Epidermal melanocyte (primary cell): ENCODE results near the gene SFTPA2.
"Not testable (repeated sequence)": the region's sequence is repeated elsewhere in the genome, so short reads cannot be mapped to it uniquely, and the experiment has no call there.

Experiments
- DNase-seq: peaks from one replicate; pipeline ENCODE4 v3.0.0; 2011; ENCODE audit warnings: low spot score; ENCODE audit not compliant: insufficient read length

Gene SFTPA2

GRCh38 chr10:79559726-79560125 lies 481 bp downstream of the SFTPA2 start:
- DNase-seq = no peak

GRCh38 chr10:79556961-79557360 lies 3.2 kb downstream of the SFTPA2 start:
- not testable (repeated sequence) for DNase-seq

GRCh38 chr10:79555354-79556309 lies 4.6 kb downstream of the SFTPA2 start:
- no peak for DNase-seq

GRCh38 chr10:79552143-79552542 lies 8.1 kb downstream of the SFTPA2 start:
- DNase-seq = no peak

- DNase-seq = no peak
Measured at GRCh38 chr10:79547973-79548372, 12.2 kb downstream of the SFTPA2 start.

GRCh38 chr10:79547128-79547527 lies 13.1 kb downstream of the SFTPA2 start:
- not testable (repeated sequence) for DNase-seq

- not testable (repeated sequence) for DNase-seq
Measured at GRCh38 chr10:79544926-79545659, 15.1 kb downstream of the SFTPA2 start.

GRCh38 chr10:79544408-79544807 lies 15.8 kb downstream of the SFTPA2 start:
- not testable (repeated sequence) for DNase-seq

GRCh38 chr10:79542626-79543025 lies 17.6 kb downstream of the SFTPA2 start:
- no peak for DNase-seq

GRCh38 chr10:79540930-79541329 lies 19.3 kb downstream of the SFTPA2 start:
- DNase-seq = not testable (repeated sequence)

- DNase-seq = not testable (repeated sequence)
Measured at GRCh38 chr10:79538311-79538710, 21.9 kb downstream of the SFTPA2 start.

GRCh38 chr10:79533903-79534175 lies 26.4 kb downstream of the SFTPA2 start:
- not testable (repeated sequence) for DNase-seq

GRCh38 chr10:79533142-79533902 lies 26.9 kb downstream of the SFTPA2 start:
- DNase-seq = not testable (repeated sequence)

GRCh38 chr10:79528261-79528660 lies 31.9 kb downstream of the SFTPA2 start:
- DNase-seq = not testable (repeated sequence)

GRCh38 chr10:79525049-79525710 lies 35.0 kb downstream of the SFTPA2 start:
- DNase-seq = not testable (repeated sequence)

GRCh38 chr10:79523157-79523853 lies 36.9 kb downstream of the SFTPA2 start:
- not testable (repeated sequence) for DNase-seq

GRCh38 chr10:79522464-79522863 lies 37.7 kb downstream of the SFTPA2 start:
- DNase-seq = not testable (repeated sequence)

- DNase-seq = not testable (repeated sequence)
Measured at GRCh38 chr10:79521751-79522150, 38.5 kb downstream of the SFTPA2 start.

- DNase-seq = not testable (repeated sequence)
Measured at GRCh38 chr10:79517567-79517966, 42.6 kb downstream of the SFTPA2 start.

GRCh38 chr10:79516532-79517205 lies 43.5 kb downstream of the SFTPA2 start:
- DNase-seq = not testable (repeated sequence)
